ENCODE results near the gene HNRNPU. TPM values are rescaled to one million over a fixed set of nuclear protein-coding genes. Genes with fewer than 3 reads are reported as not detected.
"Not testable (repeated sequence)": the region's sequence is repeated elsewhere in the genome, so short reads cannot be mapped to it uniquely, and the experiment has no call there.

Gene HNRNPU
- total RNA-seq, 1 donor from 2014 or later: 164 TPM

DNA sequence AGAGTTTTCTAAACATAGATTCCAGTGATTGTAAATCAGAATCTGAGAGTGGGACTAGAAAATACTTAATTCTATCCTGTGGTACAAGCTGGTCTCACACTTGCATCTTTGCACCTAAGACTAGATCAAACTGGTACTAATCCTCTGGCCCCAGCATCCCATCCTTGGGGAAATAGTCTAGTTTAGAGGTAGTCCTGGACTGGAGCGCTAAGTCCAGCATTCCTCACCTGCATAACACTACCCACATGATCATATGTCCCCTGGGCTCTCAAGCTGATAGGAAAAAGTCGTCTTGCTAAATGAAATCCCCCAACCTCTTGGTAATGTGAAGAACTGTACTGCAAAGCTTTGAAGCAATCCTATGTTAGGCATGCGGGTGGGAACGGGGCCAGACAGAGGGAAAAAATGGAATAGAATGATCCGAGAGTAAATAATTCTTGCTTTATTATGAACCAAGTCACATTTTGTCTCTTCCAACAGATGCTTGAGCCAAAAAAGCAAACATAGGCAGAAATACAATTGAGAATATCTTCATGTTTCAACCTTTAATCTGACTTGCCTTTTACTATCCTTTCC, 24.0 kb downstream of the HNRNPU start:
- no peak for ATAC-seq

DNA sequence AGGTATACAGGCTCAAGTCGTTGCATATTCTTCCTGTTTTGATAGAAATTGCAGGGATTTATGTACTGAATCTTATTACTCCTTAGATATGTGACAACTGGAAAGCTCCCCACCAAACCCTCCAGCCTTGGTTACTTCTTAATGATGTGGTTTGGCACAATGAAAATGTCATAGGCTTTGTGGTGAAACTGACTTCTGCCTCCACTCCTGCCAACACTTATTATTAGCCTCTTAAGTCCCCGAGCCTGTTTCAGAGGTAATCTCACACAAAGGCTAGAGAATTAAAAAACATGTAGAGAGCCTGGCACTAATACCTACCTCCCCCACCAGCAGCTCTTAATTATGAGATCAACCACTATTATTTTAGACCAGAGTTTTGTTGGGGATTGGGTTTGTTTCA, 24.7 kb downstream of the HNRNPU start:
- no peak for ATAC-seq

DNA sequence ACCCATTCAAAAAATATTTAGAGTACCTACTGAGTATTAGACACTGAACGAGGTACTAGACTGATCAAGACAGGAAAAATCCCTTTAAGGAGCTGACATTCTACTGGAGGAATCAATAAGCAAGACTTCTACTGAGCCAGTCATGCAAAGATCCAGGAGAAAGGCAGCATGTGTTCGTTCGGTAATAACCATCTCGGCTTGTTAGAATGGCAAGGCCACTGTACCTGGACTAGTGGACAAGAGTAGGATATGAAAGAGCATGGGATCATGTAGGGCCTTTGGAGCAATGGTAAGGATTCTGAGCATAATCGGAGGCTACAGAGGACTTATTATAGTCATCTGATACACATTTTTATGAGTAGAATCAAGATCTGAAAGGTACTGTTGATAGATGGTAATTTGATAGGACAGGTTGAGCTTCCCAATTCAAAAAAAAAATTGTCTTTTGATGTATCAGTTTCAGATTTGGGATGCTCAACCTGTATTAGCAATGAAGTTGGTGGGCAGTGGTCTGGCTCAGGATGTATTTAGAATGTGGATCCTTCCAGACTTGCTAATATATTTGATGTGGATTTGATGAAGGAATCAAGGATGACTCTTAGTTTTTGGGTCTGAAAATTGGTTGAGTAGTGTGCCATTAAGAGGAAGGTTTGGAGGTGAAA, 26.6 kb downstream of the HNRNPU start:
- no peak for ATAC-seq

DNA sequence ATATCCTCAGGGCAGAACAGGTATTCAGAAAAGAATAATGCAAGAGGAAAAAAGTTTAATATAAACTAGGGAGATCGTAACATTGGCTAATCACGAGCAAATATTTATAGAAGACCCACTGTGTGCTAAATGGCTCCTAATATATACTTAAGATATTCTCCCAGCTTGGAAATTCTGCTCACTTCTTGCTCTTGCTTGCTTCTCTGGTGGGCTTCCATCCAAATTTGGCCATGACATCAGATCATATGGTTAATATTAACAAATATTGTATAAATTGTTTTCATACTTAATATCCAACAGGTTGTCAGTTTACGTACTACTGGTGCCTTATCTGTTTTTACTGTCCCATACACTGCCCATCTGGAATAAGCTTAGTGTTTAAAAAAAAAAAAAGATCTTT, 27.8 kb downstream of the HNRNPU start:
- ATAC-seq: no peak

DNA sequence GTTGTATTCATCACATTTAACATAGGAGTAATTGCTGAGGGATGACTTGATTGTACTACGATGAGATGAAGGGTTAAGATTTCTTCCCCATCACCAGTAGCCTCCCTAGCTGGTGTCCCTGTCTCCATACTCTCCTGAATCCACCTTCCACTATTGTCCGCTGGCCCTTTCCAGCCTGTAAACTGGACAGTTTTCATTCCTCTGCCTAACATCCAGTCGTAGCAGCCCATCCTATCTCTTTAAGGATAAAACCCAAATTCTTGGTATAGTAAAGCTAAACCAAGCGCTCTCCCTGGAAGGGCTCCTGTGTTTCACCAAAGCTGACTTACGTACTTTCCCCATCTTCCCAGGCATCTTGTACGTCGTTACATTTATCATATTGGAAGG, 28.2 kb downstream of the HNRNPU start:
- ATAC-seq: no peak

DNA sequence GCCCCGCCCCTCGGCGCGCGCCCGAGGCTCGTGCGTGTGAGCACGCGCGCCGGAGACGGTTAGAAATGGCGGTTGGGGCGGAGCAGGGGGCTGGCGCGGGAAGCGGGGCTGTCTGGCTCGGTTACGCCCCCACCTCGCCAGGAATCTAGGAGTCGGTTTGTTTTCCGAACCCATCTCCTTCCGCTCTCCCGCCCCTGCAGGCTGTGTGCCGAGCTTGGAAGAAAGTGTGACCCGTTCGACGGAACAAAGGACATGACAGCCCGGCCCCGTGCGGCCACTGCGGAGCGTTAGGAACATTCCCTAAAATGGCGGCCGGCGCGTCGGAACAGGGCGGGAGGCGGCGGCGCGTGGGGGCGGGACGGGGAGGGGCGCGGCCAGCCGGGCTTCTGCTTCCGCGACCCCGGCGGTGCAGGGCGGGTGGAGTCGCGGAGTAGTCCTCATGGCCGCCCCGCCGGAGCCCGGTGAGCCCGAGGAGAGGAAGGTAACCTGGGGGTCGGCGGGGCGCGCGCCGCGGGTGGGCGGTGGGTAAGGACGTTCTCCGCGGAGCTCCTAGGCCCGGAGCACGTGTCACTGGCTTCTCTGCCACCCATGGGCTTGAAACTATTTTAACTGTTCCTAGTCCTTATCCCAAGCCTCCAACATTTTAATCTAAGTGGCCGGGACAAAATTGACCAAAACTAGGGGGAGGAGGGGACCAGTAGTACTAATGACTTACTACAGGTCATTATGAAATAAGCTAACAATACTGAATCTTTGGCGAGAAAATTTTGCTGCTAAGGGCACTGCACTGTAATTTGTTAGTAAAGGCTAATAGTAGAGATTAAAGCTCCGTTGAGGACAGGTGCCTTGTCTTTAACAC, 28.8 kb downstream of the HNRNPU start, which contains the start of gene COX20:
Gene COX20 (plus strand): TSS at position 383 of the 859 bp plus-strand sequence. CDS start 57 bp downstream, at position 440.
- ATAC-seq: peak; percentile 92

DNA sequence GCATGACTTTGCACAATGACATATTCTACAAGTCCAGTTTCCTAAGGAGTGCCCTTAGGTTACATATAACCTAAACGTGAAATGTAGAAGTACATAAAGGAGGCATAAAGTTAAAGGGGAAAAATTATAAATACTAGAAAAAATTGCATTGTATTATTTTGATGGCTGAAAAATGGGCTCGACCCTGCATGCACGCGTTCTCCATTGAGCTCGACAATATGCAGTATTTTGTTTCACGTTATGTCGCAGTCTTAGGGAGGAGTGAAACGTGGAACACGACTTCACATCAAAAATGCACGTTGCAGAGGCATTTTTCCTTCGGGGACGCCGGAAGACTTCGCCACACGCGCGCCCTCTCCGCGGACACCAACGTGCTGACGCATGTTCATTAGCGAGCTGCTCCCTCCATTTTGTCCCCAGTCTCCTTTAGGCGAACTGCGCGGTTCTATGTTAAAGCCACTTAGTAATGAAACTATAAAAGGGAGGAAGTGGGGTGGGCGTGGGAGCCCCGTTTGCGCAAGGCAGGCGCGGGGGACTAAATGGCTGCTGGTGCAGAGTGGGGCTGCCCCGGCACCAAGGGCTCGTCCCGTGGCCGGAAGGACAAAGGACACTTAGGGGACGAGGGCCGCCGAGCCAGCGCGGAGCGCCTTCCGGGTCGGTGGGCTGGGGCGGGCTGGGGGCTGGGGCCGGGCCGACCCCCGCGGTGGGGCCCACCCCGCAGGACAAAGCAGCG, 29.6 kb downstream of the HNRNPU start:
- ATAC-seq: peak; percentile 73

DNA sequence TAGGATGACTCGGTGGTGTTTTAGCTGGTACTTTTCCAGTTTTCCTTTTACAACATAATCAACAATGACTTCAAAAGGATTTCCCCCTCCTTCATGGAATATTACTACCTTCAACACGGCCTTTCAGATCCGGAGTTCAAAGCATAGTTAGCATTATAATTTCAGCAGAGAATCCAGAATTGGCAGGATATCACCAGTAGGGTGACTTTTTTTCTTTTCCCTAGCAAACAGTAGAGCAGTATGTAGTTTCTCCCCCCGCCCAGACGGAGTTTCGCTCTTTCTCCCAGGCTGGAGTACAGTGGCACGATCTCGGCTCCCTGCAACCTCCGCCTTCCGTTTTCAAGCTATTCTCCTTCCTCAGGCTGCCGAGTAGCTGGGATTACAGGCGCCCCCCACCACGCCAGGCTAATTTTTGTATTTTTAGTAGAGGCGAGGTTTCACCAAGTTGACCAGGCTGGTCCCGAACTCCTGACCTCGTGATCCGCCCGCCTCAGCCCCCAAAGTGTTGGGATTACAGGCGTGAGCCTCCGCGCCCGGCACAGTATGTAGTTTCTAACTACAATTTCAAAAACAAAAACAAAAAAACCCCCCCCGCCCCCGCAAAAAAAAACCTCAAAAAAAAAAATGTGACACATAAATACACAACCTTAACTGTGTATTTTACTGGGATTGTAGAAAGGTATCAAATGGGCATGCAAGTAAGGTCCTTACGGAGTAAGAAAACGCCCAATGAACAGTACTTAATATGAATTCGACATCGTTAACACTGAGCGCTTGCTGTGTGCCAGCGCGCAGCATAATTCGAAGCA, 30.4 kb downstream of the HNRNPU start:
- peak; percentile 38 for ATAC-seq

DNA sequence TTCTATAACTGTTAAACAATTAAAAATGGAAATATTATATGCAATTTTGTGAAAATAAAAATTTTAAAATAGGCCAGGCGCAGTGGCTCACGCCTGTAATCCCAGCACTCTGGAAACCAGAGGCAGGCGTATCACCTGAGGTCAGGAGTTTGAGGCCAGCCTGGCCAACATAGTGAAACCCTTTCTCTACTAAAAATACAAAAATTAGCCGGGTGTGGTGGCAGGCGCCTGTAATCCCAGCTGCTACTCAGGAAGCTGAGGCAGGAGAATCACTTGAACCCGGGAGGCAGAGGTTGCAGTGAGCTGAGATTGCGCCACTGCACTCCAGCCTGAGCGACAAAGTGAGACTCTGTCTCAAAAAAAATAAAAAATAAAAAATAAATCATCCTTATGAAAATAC, 31.1 kb downstream of the HNRNPU start:
- not testable (repeated sequence) for ATAC-seq

DNA sequence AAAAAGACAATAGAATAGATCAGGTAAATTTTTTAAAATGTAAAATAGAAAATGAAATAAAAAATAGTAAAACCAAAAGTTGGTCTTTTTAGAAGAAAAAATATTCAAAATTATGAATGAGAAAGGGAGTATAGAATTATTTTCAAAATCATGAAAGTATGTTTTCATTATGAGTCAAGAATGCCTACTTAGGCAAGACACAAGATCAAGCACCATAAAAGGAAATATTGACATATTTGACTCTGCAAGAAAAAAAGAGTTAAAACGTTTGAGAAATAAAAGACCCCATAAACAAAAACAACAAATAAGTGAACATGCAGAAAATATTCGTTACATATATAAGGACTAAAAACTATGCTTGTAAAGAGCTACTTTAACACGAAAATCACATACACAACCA, 33.7 kb downstream of the HNRNPU start:
- no peak for ATAC-seq

DNA sequence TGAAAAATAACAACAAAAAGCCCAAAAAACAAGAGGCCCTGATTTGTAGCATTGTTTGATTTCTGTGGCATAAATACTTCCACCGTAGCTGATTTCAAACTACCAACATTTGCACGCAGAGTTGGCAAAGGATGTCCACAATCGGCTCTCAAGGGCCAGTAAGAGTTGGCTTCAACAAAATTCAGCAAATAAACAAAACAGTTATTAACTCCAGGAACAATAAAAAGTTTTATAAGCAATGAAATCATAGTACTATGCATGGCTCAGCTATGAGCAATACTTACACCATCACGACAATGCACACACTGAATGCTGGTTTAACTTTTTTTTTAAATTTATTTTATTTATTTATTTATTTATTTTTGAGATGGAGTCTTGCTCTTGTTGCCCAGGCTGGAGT, 37.6 kb downstream of the HNRNPU start:
- ATAC-seq: no peak

DNA sequence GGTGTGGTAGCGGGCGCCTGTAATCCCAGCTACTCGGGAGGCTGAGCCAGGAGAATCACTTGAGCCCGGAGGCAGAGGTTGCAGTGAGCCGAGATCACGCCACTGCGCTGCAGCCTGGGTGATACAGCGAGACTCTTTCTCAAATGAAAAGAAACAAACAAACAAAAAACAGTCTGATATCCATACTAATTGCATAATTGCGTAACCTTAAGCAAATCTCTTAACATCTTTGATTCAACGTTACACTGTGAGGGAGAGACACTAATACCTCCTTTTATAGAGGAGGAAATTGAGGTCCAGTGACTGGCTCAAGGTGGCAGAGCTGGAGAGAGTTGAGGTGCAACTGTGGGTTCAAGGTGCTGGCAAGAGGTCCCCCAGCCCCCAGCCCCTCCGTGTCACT, 41.5 kb downstream of the HNRNPU start:
- ATAC-seq: no peak

DNA sequence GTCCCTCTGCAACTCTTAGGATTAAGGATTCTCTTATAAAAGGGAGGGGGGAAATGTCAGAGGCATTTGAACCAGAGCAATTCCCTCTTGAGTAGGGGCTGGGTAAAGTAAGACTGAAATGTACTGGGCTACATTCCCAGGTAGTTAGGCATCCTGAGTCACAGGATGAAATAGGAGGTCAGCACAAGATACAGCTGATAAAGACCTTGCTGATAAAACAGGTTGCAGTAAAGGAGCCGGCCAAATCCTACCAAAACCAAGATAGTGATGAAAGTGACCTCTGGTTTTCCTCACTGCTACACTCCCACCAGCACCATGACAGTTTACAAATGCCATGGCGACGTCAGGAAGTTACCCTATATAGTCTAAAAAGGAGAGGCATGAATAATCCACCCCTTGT, 43.2 kb downstream of the HNRNPU start:
- no peak for ATAC-seq

DNA sequence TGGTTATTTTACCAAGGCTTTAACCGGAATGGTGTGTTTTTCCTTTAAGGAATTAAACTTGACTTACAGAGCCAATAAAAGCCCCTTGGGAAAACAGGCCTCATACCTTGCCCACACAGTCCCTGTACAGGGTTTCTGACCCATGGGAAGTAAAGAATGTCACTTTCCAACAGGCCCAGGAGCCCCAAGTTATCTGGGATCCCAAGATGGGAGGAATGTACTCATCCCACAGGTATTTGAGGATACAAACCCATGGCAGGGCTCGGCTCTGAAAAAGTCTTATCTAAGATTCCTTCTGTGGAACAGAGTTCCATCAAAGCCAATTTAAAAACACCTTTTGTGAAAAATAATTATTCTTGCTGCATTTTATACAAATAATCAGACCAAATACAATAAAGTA, 44.2 kb downstream of the HNRNPU start:
- no peak for ATAC-seq

DNA sequence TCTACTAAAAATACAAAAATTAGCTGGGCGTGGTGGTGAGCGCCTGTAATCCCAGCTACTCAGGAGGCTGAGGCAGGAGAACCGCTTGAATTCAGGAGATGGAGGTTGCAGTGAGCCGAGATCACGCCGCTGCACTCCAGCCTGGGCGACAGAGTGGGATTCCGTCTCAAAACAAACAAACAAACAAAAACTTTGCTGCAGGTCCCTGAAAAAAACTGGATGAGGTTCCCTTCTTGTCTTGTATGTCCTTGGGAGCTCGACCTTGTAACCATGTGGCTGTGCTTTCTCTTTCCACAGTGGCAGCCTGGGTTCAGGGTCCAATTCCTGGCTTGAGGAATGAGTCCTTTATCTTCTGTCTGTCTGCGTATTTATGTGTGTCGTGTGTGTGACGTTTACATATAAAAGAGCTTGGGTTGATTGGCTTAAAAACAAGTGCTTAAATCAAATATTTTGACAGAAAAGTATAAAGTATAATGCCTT, 46.9 kb downstream of the HNRNPU start:
- ATAC-seq: no peak

DNA sequence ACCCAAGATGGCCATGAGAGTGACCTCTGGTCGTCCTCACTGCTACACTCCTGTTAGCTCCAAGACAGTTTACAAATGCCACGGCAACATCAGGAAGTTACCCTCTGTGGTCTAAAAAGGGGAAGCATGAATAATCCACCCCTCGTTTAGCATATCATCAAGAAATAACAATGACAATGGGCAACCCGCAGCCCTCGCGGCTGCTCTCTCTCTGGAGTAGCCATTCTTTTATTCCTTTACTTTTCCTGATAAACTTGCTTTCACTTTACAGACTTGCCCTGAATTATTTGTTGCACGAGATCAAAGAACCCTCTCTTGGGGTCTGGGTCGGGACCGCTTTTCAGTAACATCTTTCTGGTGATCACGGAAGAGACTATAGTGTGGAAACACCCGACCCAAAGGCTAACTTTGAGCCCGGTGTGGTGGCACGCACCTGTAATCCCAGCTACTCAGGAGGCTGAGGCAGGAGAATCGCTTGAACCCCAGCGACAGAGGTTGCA, 48.7 kb downstream of the HNRNPU start:
- no peak for ATAC-seq

DNA sequence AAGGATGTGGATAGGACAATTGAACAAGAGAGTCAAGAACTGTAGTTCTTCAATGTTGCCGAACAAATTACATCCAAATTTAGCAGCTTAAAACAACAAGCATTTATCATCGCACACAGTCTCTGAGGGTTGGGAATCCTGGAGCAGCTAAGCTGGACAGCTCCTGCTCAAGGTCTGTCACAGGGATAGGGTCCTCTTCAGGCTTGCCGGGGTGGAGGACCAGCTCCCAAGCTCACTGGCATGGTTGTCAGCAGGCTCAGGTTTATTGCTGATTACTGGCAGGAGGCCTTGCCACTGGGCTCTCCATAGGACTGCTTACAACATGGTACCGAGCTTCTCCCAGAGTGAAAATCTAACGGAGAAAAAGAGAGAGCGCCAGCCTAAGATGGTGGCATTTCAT, 51.0 kb downstream of the HNRNPU start:
- ATAC-seq: no peak

DNA sequence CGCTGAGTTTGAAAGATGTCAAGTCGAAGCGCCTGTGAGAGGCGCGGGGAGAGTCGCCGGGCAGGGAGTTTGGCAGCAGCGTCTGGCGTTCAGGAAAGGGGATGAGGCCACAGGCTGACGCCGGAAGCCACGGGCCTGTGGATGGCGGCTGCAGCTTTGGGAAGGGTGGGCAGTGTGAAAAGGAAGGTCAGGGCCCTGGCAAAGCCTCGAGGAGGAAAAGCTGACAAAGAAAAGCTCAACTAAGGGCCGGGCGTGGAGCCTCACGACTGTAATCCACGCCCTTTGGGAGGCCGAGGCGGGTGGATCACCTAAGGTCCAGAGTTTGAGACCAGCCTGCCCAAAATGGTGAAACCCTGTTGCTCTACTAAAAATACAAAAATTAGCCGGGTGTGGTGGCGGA, 54.1 kb downstream of the HNRNPU start:
- no peak for ATAC-seq

DNA sequence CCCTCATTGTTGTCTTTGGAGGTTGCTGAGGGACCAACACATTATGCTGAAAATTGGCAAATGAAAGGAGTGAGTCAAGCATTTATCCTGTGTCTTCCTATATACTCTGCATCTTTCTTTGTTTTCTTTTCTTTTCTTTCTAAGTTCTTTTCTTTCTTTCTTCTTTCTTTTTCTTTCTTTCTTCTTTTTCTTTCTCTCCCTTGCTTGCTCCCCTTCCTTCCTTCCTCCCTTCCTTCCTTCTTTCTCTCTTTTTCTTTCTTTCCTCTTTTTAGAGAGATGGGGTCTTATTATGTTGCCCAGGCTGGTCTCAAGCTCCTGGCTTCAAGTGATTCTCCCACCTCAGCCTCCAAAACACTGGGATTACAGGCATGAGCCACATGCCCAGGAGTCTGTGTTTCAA, 57.2 kb downstream of the HNRNPU start:
- ATAC-seq: no peak

DNA sequence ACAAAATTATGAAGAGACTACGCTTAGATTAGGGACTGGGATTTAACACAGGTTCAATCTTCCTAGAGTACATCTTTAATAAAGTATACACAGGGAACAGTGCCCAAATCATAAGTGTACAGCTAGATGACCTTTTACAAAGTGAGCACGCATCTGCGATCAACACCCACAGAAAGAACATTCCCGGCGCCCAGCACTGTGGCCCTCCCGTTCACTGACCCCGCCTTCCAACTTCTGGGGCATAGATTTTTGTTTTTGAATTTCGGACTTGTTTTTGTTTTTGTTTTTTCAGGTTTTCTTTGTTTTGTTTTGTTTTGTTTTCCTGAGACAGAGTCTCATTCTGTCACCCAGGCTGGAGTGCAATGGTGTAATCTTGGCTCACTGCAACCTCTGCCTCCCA, 59.5 kb downstream of the HNRNPU start:
- no peak for ATAC-seq

DNA sequence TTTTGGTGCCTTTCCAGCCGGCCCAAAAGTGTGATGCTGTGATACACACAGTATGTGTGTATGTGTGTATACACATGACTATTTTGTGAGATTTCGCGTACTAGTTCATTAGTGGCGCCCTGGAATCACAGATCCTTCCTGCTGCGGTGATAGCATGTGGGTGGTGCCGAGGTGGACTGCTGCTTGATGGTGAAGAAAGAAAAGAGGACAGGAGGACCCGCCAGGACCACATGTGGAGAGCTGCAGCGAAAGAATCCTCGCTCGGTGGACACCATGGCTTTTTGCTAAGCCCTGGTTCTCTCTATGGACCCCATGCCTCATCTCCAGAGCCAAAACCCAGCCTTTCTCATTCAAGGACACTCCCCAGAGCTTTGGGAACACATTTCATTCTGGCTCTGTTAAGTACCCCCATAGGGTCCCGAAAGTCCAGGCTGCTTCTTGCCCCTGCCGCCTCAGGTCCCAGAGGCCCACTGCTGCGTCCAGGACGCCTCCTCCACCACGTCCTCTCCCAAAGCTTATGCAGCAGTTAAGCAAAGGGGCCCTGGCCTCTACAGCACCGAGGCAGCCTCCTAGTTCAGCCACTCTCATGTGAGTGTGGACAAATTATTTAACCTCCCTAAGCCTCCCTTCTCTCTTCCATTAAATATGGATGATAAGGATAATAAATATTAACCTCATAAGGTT, 61.6 kb downstream of the HNRNPU start:
- ATAC-seq: no peak
